Omental fat pad (tissue), 4 donors: ENCODE measurements around the gene DOCK2. TPM values are rescaled to one million over a fixed set of nuclear protein-coding genes. Genes with fewer than 3 reads are reported as not detected.
A peak's percentile ranks its signal among the peaks of the same experiment; 100 is the strongest.
"Not testable (repeated sequence)": the region's sequence is repeated elsewhere in the genome, so short reads cannot be mapped to it uniquely, and the experiment has no call there.

Experiments used
- ATAC-seq: fragments of 150-250 bp; one replicate; pipeline ENCODE4 v1.9.1; 2016; ENCODE audit warnings: mild to moderate bottlenecking, moderate library complexity; ENCODE audit not compliant: low FRiP score
- DNase-seq: peaks from one replicate; pipeline ENCODE4 v3.0.0-alpha.2; 2019; ENCODE audit warnings: low spot score
- total RNA-seq, 4 donors: library from RNA; depleted of rRNA; stranded (reverse); fragments of >200 nt; gene quantifications; one replicate each; pipeline ENCODE4 v1.1.0, GENCODE V29; 2016
- TF ChIP-seq, protein P1 (sequence below), 3 donors: fragments of 450-650 bp; IDR thresholded peaks; one replicate each; pipeline ENCODE4 v1.5.1; 2016 to 2017; ENCODE audit warnings: antibody characterized with exemption in 3 of 3, mild to moderate bottlenecking in 3 of 3, moderate library complexity in 2 of 3

The DOCK2 gene
- total RNA-seq, 4 donors from 2014 or later = 28.4 to 55.6 (median 41.3) TPM

DNA sequence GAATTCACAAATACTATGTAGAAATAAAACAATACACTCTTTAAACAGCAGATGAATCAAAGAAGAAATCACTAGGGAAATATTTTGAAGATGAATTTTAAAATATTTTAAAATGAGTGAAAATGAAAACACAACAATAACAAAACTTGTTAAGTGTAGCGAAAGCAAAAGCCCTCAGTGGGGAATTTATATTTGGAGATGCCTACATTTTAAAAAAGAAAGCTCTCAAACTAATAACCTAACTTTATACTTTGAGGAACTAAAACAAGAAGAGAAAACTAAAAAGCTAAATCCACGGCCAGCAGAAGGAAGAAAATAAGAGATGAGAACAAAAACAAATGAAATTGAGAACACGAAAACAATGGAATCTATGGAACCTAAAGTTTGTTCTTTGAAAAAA lies 30.8 kb upstream of the DOCK2 start:
- ATAC-seq = no peak
- TF ChIP-seq, protein P1, sequence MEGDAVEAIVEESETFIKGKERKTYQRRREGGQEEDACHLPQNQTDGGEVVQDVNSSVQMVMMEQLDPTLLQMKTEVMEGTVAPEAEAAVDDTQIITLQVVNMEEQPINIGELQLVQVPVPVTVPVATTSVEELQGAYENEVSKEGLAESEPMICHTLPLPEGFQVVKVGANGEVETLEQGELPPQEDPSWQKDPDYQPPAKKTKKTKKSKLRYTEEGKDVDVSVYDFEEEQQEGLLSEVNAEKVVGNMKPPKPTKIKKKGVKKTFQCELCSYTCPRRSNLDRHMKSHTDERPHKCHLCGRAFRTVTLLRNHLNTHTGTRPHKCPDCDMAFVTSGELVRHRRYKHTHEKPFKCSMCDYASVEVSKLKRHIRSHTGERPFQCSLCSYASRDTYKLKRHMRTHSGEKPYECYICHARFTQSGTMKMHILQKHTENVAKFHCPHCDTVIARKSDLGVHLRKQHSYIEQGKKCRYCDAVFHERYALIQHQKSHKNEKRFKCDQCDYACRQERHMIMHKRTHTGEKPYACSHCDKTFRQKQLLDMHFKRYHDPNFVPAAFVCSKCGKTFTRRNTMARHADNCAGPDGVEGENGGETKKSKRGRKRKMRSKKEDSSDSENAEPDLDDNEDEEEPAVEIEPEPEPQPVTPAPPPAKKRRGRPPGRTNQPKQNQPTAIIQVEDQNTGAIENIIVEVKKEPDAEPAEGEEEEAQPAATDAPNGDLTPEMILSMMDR (IDR thresholded peaks at IDR 0.05) = no peak
- DNase-seq = no peak

DNA sequence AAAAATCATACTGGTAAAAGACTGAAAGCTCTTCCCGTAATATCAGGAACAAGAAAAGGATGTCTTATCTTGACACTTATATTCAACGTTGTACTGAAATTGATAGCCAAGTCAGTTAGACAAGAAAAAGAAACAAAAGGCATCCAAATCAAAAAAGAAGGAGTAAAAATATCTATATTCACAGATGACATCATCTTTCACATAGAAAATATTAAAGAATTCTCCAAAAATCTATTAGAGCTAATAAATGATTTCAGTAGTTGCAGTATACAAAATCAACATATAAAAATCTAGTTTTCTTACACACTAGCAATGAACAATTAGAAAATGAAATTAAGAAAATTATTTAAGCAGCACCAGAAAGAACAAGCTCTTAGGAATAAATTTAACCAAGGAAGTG lies 29.2 kb upstream of the DOCK2 start:
- DNase-seq (no peak), ATAC-seq (no peak)
- TF ChIP-seq, protein P1 (IDR thresholded peaks at IDR 0.05) = no peak

DNA sequence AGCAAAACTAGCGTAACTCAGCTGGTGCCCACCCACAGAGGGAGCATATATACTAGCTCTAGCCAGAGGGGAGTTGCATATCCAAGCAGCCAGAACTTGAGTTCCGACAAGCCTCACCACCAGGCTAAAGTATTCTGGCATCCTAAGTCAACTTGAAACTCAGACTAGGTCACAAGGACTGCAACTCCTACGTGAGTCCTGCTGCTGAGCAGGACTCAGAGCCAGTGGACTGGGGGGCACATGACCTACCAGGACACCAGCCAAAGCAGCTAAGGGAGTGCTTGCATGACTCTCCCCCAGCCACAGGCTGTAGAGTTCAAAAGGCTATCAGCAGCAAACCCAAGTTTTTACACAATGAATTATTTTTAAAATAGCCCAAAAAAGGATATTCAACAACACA lies 27.4 kb upstream of the DOCK2 start:
- TF ChIP-seq, protein P1 (IDR thresholded peaks at IDR 0.05) = no peak
- ATAC-seq (no peak), DNase-seq (no peak)

DNA sequence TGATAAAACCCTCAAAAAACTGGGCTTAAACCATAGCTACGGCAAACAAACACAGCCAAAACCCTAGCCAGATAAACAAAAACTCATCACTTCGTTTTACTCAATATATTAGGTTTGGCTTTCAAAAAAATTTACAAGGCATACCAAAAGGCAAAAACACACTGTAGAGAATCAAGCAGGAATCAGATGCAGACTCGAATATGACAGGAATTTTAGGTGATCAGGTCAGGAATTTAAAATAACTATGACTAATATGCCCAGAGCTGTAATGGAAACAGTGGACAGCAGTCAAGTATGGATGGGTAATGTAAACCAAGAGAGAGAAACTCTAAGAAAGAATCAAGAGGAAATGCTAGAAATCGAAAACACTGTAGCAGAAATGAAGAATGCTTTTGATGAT lies 26.5 kb upstream of the DOCK2 start:
- no peak for ATAC-seq
- TF ChIP-seq, protein P1 (IDR thresholded peaks at IDR 0.05) = no peak
- no peak for DNase-seq

DNA sequence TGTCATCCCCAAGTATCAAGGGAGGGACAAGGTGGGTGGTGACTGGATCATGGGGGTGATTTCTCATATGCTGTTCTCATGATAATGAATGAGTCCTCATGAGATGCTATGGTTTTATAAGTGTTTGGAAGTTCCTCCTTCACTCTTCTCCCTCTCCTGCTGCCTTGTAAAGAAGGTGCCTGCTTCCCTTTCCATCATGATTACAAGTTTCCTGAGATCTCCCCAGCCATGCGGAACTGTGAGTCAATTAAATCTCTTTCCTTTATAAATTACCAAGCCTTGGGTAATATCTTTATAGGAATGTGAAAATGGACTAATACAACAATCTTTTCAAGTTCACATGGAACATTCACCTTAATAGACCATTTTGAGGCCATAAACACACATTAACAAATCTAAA lies 21.5 kb upstream of the DOCK2 start:
- TF ChIP-seq, protein P1 (IDR thresholded peaks at IDR 0.05) = no peak
- DNase-seq = no peak
- ATAC-seq = no peak

DNA sequence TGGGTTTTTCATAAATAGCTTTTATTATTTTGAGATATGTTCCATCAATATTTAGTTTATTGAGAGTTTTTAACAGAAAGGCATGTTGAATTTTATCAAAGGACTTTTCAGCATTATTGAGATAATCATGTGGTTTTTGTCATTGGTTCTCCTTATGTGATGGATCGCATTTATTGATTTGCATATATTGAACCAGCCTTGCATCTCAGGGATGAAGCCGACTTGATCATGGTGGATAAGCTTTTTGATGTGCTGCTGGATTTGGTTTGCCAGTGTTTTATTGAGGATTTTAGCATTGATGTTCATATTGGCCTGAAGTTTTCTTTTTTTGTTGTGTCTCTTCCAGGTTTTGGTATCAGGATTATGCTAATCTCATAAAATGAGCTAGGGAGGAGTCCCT lies 12.8 kb upstream of the DOCK2 start:
- DNase-seq, ATAC-seq: not testable (repeated sequence)

DNA sequence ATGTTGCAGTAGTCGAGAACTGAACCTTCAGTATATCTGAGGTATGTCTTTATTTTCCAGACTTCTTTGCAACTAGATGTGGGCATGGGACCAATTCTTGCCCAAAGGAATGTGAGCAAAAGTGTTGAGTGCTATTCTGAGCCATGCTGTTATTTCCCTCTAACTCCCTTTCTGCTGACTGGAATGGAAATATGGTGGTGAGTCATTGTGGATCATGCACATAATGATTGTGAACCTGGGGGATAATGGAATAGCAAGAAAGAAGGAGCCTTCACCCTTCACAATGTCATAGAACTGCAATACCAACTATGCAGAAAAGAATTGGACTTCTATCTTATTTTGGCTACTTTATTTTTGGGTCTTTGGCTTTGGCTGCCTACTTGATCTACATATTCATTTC lies 10.3 kb upstream of the DOCK2 start:
- TF ChIP-seq, protein P1 (IDR thresholded peaks at IDR 0.05) = no peak
- DNase-seq = no peak
- ATAC-seq = peak; percentile 77

DNA sequence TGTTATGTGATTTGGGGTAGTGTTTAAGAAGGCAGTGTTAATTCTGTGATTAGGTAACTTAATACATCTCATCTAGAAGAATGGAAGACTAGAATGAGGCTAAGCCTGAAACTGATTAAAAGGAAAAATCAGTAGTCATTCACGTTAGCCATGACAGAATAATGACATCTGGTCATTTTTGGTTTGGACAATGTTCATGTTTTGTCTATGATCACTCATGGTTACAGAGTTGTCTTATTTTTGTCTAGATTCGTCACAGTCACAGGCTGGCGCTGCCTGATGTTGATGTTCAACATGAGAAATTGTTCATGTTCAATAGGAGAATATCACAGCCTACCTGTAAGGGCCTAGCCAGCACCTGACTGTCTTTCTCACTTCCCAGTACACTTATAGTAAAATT lies 9.5 kb upstream of the DOCK2 start:
- TF ChIP-seq, protein P1 (IDR thresholded peaks at IDR 0.05) = no peak

More for the DNA sequence above, 9.5 kb upstream of the DOCK2 start:
- ATAC-seq (no peak), DNase-seq (no peak)
